ENCODE data around the gene EFL1.
"Not testable (repeated sequence)": the region's sequence is repeated elsewhere in the genome, so short reads cannot be mapped to it uniquely, and the experiment has no call there.

The EFL1 gene

GRCh38 chr15:82297546-82297945 lies 35.0 kb upstream of the EFL1 start:
- no peaks in the 10 kb centered on the region for H3K9me3 ChIP-seq (ENCODE audit: insufficient read depth, low read length)
- no peaks in the 10 kb centered on the region for H3K27me3 ChIP-seq (ENCODE audit: insufficient read depth, insufficient read length)
- TF ChIP-seq ZNF274 (IDR thresholded peaks at IDR 0.05; ENCODE audit: low read depth, low read length) (no peak), YY1 (IDR thresholded peaks at IDR 0.05; ENCODE audit: insufficient read depth, insufficient read length) (no peak), SUZ12 (IDR thresholded peaks at IDR 0.05; ENCODE audit: extremely low read depth, insufficient read depth, insufficient read length) (no peak)

DNA sequence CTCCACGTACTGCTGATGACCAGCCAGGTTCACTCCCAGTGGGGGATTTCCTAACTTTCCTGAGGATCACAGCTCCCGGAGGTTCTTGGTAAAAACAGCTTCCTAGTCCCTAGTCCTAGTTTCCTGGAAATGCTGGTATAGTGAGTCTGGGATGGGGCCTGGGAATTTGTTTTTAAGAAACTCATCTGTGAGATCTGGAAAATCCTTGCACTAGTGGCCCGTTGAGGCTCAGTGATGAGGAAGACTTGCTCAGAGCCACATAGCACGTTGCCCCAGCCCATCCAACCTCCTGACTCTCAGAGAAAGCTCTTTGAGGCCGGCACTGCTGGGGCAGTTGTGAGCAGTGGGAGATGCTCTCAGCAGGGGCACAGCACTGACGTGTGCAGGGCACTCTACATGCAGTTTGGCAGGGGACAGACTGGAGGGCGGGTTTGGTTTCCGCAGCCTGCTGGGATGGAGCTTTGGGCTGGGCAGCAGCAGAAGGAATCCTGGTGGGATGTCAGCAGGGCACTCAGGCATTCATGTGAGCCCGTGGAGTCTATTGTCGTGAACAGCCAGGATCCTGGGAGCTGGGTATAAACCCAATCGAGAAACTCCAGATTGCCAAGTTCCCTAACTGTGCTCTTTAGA lies 31.6 kb upstream of the EFL1 start:
- Histone ChIP-seq H3K9me3 (ENCODE audit: insufficient read depth, low read length) (no peaks in the 10 kb centered on the region), H3K36me3 (ENCODE audit: insufficient read depth, insufficient read length, low read length) (no peaks in the 10 kb centered on the region), H3K27me3 (ENCODE audit: insufficient read depth, insufficient read length) (no peaks in the 10 kb centered on the region), H3K9ac (ENCODE audit: insufficient read length, low read depth) (no peak overlapping the region), H3K4me1 (ENCODE audit: insufficient read depth, insufficient read length) (peaks cover 3% of the 10 kb centered on the region), H3K4me3 (ENCODE audit: insufficient read length, low read depth) (no peak overlapping the region)
- DNase-seq (ENCODE audit: low read depth, low spot score) = no peak
- no peak for TF ChIP-seq YY1 (IDR thresholded peaks at IDR 0.05; ENCODE audit: insufficient read depth, insufficient read length)
- TF ChIP-seq ZNF274 (IDR thresholded peaks at IDR 0.05; ENCODE audit: low read depth, low read length) = no peak
- TF ChIP-seq SUZ12 (IDR thresholded peaks at IDR 0.05; ENCODE audit: extremely low read depth, insufficient read depth, insufficient read length) = no peak

More at GRCh38 chr15:82297546-82297945, 35.0 kb upstream of the EFL1 start:
- Histone ChIP-seq H3K4me1 (ENCODE audit: insufficient read depth, insufficient read length) (peaks cover 3% of the 10 kb centered on the region), H3K36me3 (ENCODE audit: insufficient read depth, insufficient read length, low read length) (no peaks in the 10 kb centered on the region), H3K4me3 (ENCODE audit: insufficient read length, low read depth) (no peak overlapping the region), H3K9ac (ENCODE audit: insufficient read length, low read depth) (no peak overlapping the region)
- DNase-seq (ENCODE audit: low read depth, low spot score) = no peak

- no peaks in the 10 kb centered on the region for H3K9me3 ChIP-seq (ENCODE audit: insufficient read depth, low read length)
- H3K4me3 ChIP-seq (ENCODE audit: insufficient read length, low read depth) = no peak overlapping the region
- H3K9ac ChIP-seq (ENCODE audit: insufficient read length, low read depth) = no peak overlapping the region
- no peaks in the 10 kb centered on the region for H3K27me3 ChIP-seq (ENCODE audit: insufficient read depth, insufficient read length)
- H3K36me3 ChIP-seq (ENCODE audit: insufficient read depth, insufficient read length, low read length) = no peaks in the 10 kb centered on the region
- DNase-seq (ENCODE audit: low read depth, low spot score) = no peak
- no peak for TF ChIP-seq ZNF274 (IDR thresholded peaks at IDR 0.05; ENCODE audit: low read depth, low read length)
- no peak for TF ChIP-seq SUZ12 (IDR thresholded peaks at IDR 0.05; ENCODE audit: extremely low read depth, insufficient read depth, insufficient read length)
- TF ChIP-seq YY1 (IDR thresholded peaks at IDR 0.05; ENCODE audit: insufficient read depth, insufficient read length) = no peak
- H3K4me1 ChIP-seq (ENCODE audit: insufficient read depth, insufficient read length) = peaks cover 3% of the 10 kb centered on the region
Measured at GRCh38 chr15:82292271-82292670, 29.7 kb upstream of the EFL1 start.

DNA sequence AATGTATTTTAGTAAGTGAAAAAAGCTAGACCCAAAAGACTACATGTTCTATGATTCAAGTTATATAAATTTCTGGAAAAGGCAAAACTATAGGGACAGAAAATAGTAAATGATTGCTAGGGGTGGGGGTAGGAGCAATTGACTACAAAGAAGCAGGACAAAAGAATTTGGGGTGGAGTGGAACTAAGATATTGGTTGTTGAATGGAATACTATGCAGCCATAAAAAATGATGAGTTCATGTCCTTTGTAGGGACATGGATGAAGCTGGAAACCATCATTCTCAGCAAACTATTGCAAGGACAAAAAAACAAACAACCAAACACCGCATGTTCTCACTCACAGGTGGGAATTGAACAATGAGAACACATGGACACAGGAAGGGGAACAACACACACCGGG lies 25.7 kb upstream of the EFL1 start:
- DNase-seq (ENCODE audit: low read depth, low spot score); H3K4me3 ChIP-seq (ENCODE audit: insufficient read length, low read depth); H3K9ac ChIP-seq (ENCODE audit: insufficient read length, low read depth); H3K4me1 ChIP-seq (ENCODE audit: insufficient read depth, insufficient read length); H3K36me3 ChIP-seq (ENCODE audit: insufficient read depth, insufficient read length, low read length); H3K9me3 ChIP-seq (ENCODE audit: insufficient read depth, low read length); H3K27me3 ChIP-seq (ENCODE audit: insufficient read depth, insufficient read length): not testable (repeated sequence)

DNA sequence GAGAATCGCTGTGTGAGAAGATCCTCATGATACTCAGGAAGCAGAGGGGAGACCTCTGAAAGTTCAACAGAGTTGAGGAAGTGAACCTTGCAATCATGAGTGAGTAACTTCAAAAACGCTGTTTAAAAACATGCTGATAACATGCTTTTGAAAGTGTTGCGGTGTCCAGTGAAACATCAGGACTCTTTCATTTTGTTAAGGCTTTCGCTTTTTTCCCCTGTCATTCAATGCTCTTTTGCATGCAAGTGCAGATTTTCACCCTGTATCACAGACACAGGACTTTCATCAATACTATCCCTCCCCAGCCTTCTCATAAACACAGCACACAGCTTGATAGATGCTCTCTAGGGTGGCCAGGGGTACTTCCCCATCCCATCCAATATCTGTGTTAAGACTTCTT lies 23.9 kb upstream of the EFL1 start:
- DNase-seq (ENCODE audit: low read depth, low spot score) = not testable (repeated sequence)

DNA sequence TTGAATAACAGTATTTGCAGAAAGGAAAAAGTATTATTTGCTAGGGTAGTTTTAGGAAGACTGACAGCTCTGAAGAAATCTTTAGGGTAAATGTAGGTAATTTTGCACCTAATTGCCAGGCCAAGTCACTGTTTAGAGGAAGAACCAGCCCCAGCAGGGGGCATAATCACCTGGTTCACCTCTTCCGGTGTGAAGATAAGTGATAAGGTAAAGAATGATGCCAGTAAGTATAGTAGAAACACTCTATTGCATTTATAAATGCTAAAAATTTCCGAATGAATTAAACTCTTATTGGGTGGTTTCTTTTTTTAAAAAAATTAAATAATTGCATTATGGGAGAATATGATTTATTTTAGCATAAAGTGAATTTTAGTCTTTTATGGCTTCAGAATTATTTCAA lies 21.8 kb upstream of the EFL1 start:
- H3K4me1 ChIP-seq (ENCODE audit: insufficient read depth, insufficient read length); H3K4me3 ChIP-seq (ENCODE audit: insufficient read length, low read depth); DNase-seq (ENCODE audit: low read depth, low spot score); H3K36me3 ChIP-seq (ENCODE audit: insufficient read depth, insufficient read length, low read length); H3K9ac ChIP-seq (ENCODE audit: insufficient read length, low read depth); H3K27me3 ChIP-seq (ENCODE audit: insufficient read depth, insufficient read length); H3K9me3 ChIP-seq (ENCODE audit: insufficient read depth, low read length): not testable (repeated sequence)

More for the DNA sequence above, 23.9 kb upstream of the EFL1 start:
- not testable (repeated sequence) for H3K27me3 ChIP-seq (ENCODE audit: insufficient read depth, insufficient read length); H3K36me3 ChIP-seq (ENCODE audit: insufficient read depth, insufficient read length, low read length); H3K9ac ChIP-seq (ENCODE audit: insufficient read length, low read depth); H3K4me1 ChIP-seq (ENCODE audit: insufficient read depth, insufficient read length); H3K9me3 ChIP-seq (ENCODE audit: insufficient read depth, low read length); H3K4me3 ChIP-seq (ENCODE audit: insufficient read length, low read depth)

- not testable (repeated sequence) for H3K27me3 ChIP-seq (ENCODE audit: insufficient read depth, insufficient read length); H3K4me1 ChIP-seq (ENCODE audit: insufficient read depth, insufficient read length); DNase-seq (ENCODE audit: low read depth, low spot score); H3K9ac ChIP-seq (ENCODE audit: insufficient read length, low read depth); H3K9me3 ChIP-seq (ENCODE audit: insufficient read depth, low read length); H3K4me3 ChIP-seq (ENCODE audit: insufficient read length, low read depth); H3K36me3 ChIP-seq (ENCODE audit: insufficient read depth, insufficient read length, low read length)
Measured at GRCh38 chr15:82282386-82282785, 19.9 kb upstream of the EFL1 start.

DNA sequence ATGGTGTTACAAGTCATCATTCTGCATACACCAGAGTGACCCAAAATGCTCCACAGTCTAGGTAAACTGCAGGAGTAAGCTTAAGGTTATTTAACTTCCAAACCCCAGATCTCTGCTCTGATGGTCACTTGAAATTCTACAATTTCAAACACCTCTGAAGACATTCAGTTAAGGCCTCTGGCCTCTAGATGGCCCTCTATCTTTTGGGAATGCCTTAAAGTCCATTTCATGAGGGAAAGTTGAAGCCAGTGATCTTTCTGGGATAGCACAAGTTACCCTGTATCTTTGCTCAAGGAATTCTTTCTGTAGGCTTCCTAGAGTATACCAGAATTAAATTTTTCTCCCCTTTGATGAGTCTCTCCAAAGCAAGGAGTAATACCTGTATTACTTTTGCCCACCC lies 18.7 kb upstream of the EFL1 start:
- H3K9ac ChIP-seq (ENCODE audit: insufficient read length, low read depth); H3K4me3 ChIP-seq (ENCODE audit: insufficient read length, low read depth); DNase-seq (ENCODE audit: low read depth, low spot score); H3K36me3 ChIP-seq (ENCODE audit: insufficient read depth, insufficient read length, low read length); H3K27me3 ChIP-seq (ENCODE audit: insufficient read depth, insufficient read length); H3K9me3 ChIP-seq (ENCODE audit: insufficient read depth, low read length); H3K4me1 ChIP-seq (ENCODE audit: insufficient read depth, insufficient read length): not testable (repeated sequence)

Data from NT2/D1 (cell line).